ENCODE data around the gene PTPRO. TPM values are rescaled to one million over a fixed set of nuclear protein-coding genes. Genes with fewer than 3 reads are reported as not detected.

The PTPRO gene
- polyA plus RNA-seq, 1 donor (not counting 4 experiments of a cell fraction or from before 2014, with no cell fraction given) = 0.17 TPM

- no peaks in the 10 kb centered on the region for H3K9me1 ChIP-seq (ENCODE audit: control insufficient read depth, extremely low read depth, insufficient read depth, low read length)
- dilution Hi-C loops (cut with MboI; ENCODE audit: extremely low pct_ligation_motif_present, low sequenced_read_pairs) = no loop called here
- H3K9me3 ChIP-seq (ENCODE audit: control insufficient read depth, low read depth, low read length) = no peaks in the 10 kb centered on the region
- no peak overlapping the region for H3K4me3 ChIP-seq (ENCODE audit: control insufficient read depth in 2 of 3, extremely low read depth in 1 of 3, insufficient read depth in 2 of 3, low read depth in 1 of 3, low read length in 3 of 3)
- no peak overlapping the region for H3K9ac ChIP-seq (ENCODE audit: control insufficient read depth, extremely low read depth, insufficient read depth, low read length)
- H3K36me3 ChIP-seq (ENCODE audit: control insufficient read depth in 2 of 2, extremely low read depth in 1 of 2, insufficient read depth in 2 of 2, low read length in 2 of 2) = no peaks in the 10 kb centered on the region
- H3K79me2 ChIP-seq (ENCODE audit: control insufficient read depth, insufficient read depth, low read length) = no peaks in the 10 kb centered on the region
- no peak for FAIRE-seq
- H3K4me2 ChIP-seq (ENCODE audit: control insufficient read depth, extremely low read depth, insufficient read depth, low read depth, low read length) = no peak overlapping the region
- H4K20me1 ChIP-seq (ENCODE audit: control insufficient read depth, extremely low read depth, insufficient read depth, low read length) = no peaks in the 10 kb centered on the region
- no peaks in the 10 kb centered on the region for H3K27me3 ChIP-seq (ENCODE audit: control insufficient read depth, extremely low read depth, insufficient read depth, low read length)
- no peaks in the 10 kb centered on the region for H3K4me1 ChIP-seq (ENCODE audit: control insufficient read depth, extremely low read depth, insufficient read depth, low read length)
- H2AFZ ChIP-seq (ENCODE audit: control insufficient read depth, low read length) = no peak overlapping the region
- H3K27ac ChIP-seq (ENCODE audit: control insufficient read depth, insufficient read depth, low read length) = no peak overlapping the region
- no peak for DNase-seq (ENCODE audit: low read depth, low spot score)
- TF ChIP-seq, protein P1, sequence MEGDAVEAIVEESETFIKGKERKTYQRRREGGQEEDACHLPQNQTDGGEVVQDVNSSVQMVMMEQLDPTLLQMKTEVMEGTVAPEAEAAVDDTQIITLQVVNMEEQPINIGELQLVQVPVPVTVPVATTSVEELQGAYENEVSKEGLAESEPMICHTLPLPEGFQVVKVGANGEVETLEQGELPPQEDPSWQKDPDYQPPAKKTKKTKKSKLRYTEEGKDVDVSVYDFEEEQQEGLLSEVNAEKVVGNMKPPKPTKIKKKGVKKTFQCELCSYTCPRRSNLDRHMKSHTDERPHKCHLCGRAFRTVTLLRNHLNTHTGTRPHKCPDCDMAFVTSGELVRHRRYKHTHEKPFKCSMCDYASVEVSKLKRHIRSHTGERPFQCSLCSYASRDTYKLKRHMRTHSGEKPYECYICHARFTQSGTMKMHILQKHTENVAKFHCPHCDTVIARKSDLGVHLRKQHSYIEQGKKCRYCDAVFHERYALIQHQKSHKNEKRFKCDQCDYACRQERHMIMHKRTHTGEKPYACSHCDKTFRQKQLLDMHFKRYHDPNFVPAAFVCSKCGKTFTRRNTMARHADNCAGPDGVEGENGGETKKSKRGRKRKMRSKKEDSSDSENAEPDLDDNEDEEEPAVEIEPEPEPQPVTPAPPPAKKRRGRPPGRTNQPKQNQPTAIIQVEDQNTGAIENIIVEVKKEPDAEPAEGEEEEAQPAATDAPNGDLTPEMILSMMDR (optimal IDR thresholded peaks at IDR 0.05 in 1 of 3, IDR thresholded peaks at IDR 0.05 in 1 of 3, conservative IDR thresholded peaks at IDR 0.05 in 1 of 3; ENCODE audit: extremely low read depth in 1 of 3, insufficient read depth in 2 of 3, low read length in 3 of 3) = no peak
- no peak for TF ChIP-seq EZH2 (IDR thresholded peaks at IDR 0.05; ENCODE audit: low read length)
These were observed 33.1 kb upstream of the PTPRO start for GRCh38 chr12:15289192-15289591.

GRCh38 chr12:15293731-15294130 lies 28.6 kb upstream of the PTPRO start:
- Histone ChIP-seq H4K20me1 (ENCODE audit: control insufficient read depth, extremely low read depth, insufficient read depth, low read length) (no peaks in the 10 kb centered on the region), H3K27ac (ENCODE audit: control insufficient read depth, insufficient read depth, low read length) (no peak overlapping the region), H3K79me2 (ENCODE audit: control insufficient read depth, insufficient read depth, low read length) (no peaks in the 10 kb centered on the region), H3K9ac (ENCODE audit: control insufficient read depth, extremely low read depth, insufficient read depth, low read length) (no peak overlapping the region), H3K27me3 (ENCODE audit: control insufficient read depth, extremely low read depth, insufficient read depth, low read length) (no peaks in the 10 kb centered on the region), H2AFZ (ENCODE audit: control insufficient read depth, low read length) (no peak overlapping the region), H3K4me3 (ENCODE audit: control insufficient read depth in 2 of 3, extremely low read depth in 1 of 3, insufficient read depth in 2 of 3, low read depth in 1 of 3, low read length in 3 of 3) (no peak overlapping the region), H3K9me1 (ENCODE audit: control insufficient read depth, extremely low read depth, insufficient read depth, low read length) (no peaks in the 10 kb centered on the region), H3K4me2 (ENCODE audit: control insufficient read depth, extremely low read depth, insufficient read depth, low read depth, low read length) (no peak overlapping the region), H3K9me3 (ENCODE audit: control insufficient read depth, low read depth, low read length) (no peaks in the 10 kb centered on the region), H3K4me1 (ENCODE audit: control insufficient read depth, extremely low read depth, insufficient read depth, low read length) (no peaks in the 10 kb centered on the region), H3K36me3 (ENCODE audit: control insufficient read depth in 2 of 2, extremely low read depth in 1 of 2, insufficient read depth in 2 of 2, low read length in 2 of 2) (no peaks in the 10 kb centered on the region)
- no peak for FAIRE-seq
- no peak for TF ChIP-seq EZH2 (IDR thresholded peaks at IDR 0.05; ENCODE audit: low read length)
- TF ChIP-seq, protein P1 (optimal IDR thresholded peaks at IDR 0.05 in 1 of 3, IDR thresholded peaks at IDR 0.05 in 1 of 3, conservative IDR thresholded peaks at IDR 0.05 in 1 of 3; ENCODE audit: extremely low read depth in 1 of 3, insufficient read depth in 2 of 3, low read length in 3 of 3) = no peak
- no peak for DNase-seq (ENCODE audit: low read depth, low spot score)
- dilution Hi-C loops (cut with MboI; ENCODE audit: extremely low pct_ligation_motif_present, low sequenced_read_pairs) = no loop called here

Measured in keratinocyte (primary cell).